PC-9 (cell line): Measurements from ENCODE around the gene PHF3. TPM values are rescaled to one million over a fixed set of nuclear protein-coding genes. Genes with fewer than 3 reads are reported as not detected.

Source experiments
- BruUV-seq: library from RNA; stranded (reverse); fragments of 400-500 nt; replicated peaks from 2 replicates; lab custom pipeline; 2021; lab: Mats Ljungman, UMichigan
- CTCF ChIA-PET: fragments of 300-600 bp; sonication (Branson Sonifier 250); formaldehyde crosslinking; loops from one replicate; lab custom pipeline; 2022; ENCODE audit warnings: antibody characterized with exemption; lab: Charles Lee
- POLR2A ChIA-PET: fragments of 300-600 bp; sonication (Branson Sonifier 250); formaldehyde crosslinking; loops from one replicate; lab custom pipeline; 2022; ENCODE audit warnings: antibody characterized with exemption; ENCODE audit not compliant: unreplicated experiment; lab: Charles Lee
- DNase-seq, 2 experiments: peaks; one replicate each; pipeline versions ENCODE4 v3.0.0 to v3.0.0-alpha.2; 2015 to 2022; ENCODE audit warnings: mixed read lengths in 1 of 2
- H2AFZ ChIP-seq: fragments of 200-600 bp; sonication (generic); 2 replicates; pipeline ENCODE4 v1.8.1; 2017; ENCODE audit warnings: antibody characterized with exemption
- H3F3A ChIP-seq: fragments of 200-600 bp; sonication (generic); 2 replicates; pipeline ENCODE4 v1.8.1; 2017; ENCODE audit warnings: antibody characterized with exemption, mild to moderate bottlenecking, low read depth; ENCODE audit not compliant: insufficient read depth
- H3K27ac ChIP-seq: fragments of 200-600 bp; sonication (generic); 2 replicates; pipeline ENCODE4 v1.6.1; 2016; ENCODE audit warnings: mixed run types
- H3K27me3 ChIP-seq: fragments of 200-600 bp; sonication (generic); 2 replicates; pipeline ENCODE4 v1.6.1; 2016; ENCODE audit warnings: low read depth, mixed run types; ENCODE audit not compliant: insufficient read depth
- H3K36me3 ChIP-seq: fragments of 200-600 bp; sonication (generic); 2 replicates; pipeline ENCODE4 v1.6.1; 2016; ENCODE audit warnings: low read depth, mixed run types
- H3K4me1 ChIP-seq: fragments of 200-600 bp; sonication (generic); replicated peaks from 2 replicates; pipeline ENCODE4 v1.6.1; 2016; ENCODE audit warnings: mixed run types; ENCODE audit not compliant: insufficient read depth
- H3K4me2 ChIP-seq: fragments of 200-600 bp; sonication (generic); 2 replicates; pipeline ENCODE4 v1.6.1; 2017; ENCODE audit warnings: mixed run types
- H3K4me3 ChIP-seq: fragments of 200-600 bp; sonication (generic); 2 replicates; pipeline ENCODE4 v1.6.1; 2016; ENCODE audit warnings: mixed run types
- H3K79me2 ChIP-seq: fragments of 200-600 bp; sonication (generic); 2 replicates; pipeline ENCODE4 v1.6.1; 2017; ENCODE audit warnings: low read depth, mixed run types
- H3K9me2 ChIP-seq: fragments of 200-600 bp; sonication (generic); 2 replicates; pipeline ENCODE4 v1.8.1; 2017; ENCODE audit warnings: mild to moderate bottlenecking; ENCODE audit not compliant: insufficient read depth
- H3K9me3 ChIP-seq: fragments of 200-600 bp; sonication (generic); 2 replicates; pipeline ENCODE4 v1.8.1; 2016; ENCODE audit warnings: low read depth; ENCODE audit not compliant: insufficient read depth
- H4K20me1 ChIP-seq: fragments of 200-600 bp; sonication (generic); 2 replicates; pipeline ENCODE4 v1.8.1; 2017; ENCODE audit not compliant: insufficient read depth
- CTCF ChIP-seq: fragments of 200-600 bp; sonication (generic); conservative IDR thresholded peaks from 2 replicates; pipeline ENCODE4 v1.6.1; 2017; ENCODE audit warnings: mixed run types, antibody characterized with exemption, mild to moderate bottlenecking, moderate library complexity
- EZH2 ChIP-seq: fragments of 200-600 bp; sonication (generic); IDR thresholded peaks from 2 replicates; pipeline ENCODE4 v1.8.0; 2017; ENCODE audit warnings: antibody characterized with exemption, low read depth
- intact Hi-C: fragments of 100-400 bp; cut with micrococcal nuclease; formaldehyde crosslinking; loops from one replicate; pipeline ENCODE4 v1.10.0; 2022; ENCODE audit not compliant: unreplicated experiment
- total RNA-seq: library from RNA; stranded (reverse); gene quantifications from 2 replicates; pipeline ENCODE4 v1.2.3, GENCODE V29; 2021

The PHF3 gene
- total RNA-seq, 1 experiment from 2014 or later = 67.1 TPM

GRCh38 chr6:63713332-63713731 lies 77.7 kb downstream of the PHF3 start:
- H3K79me2 ChIP-seq = no peaks in the 10 kb centered on the region
- BruUV-seq = TSS peak; percentile 63
- no peak overlapping the region for H3K27ac ChIP-seq
- no peak overlapping the region for H3K4me3 ChIP-seq
- CTCF ChIA-PET = no interaction called here
- peaks cover 30% of the 10 kb centered on the region for H3K36me3 ChIP-seq
- H3K9me3 ChIP-seq = no peaks in the 10 kb centered on the region
- H3K4me2 ChIP-seq = no peak overlapping the region
- no peak for DNase-seq
- no peaks in the 10 kb centered on the region for H3K4me1 ChIP-seq
- no peaks in the 10 kb centered on the region for H4K20me1 ChIP-seq
- TF ChIP-seq EZH2 (no peak), CTCF (no peak)
- no peak overlapping the region for H2AFZ ChIP-seq
- H3K9me2 ChIP-seq = no peaks in the 10 kb centered on the region
- POLR2A ChIA-PET = no interaction called here
- intact Hi-C loops = no loop called here
- H3F3A ChIP-seq = no peaks in the 10 kb centered on the region
- no peaks in the 10 kb centered on the region for H3K27me3 ChIP-seq

- Histone ChIP-seq H3K9me2 (no peaks in the 10 kb centered on the region), H2AFZ (no peak overlapping the region), H3K4me3 (no peak overlapping the region), H3K4me1 (no peaks in the 10 kb centered on the region), H3K27ac (no peak overlapping the region), H3K79me2 (no peaks in the 10 kb centered on the region), H3K27me3 (no peaks in the 10 kb centered on the region), H4K20me1 (no peaks in the 10 kb centered on the region), H3K9me3 (no peaks in the 10 kb centered on the region), H3K4me2 (no peak overlapping the region), H3K36me3 (peaks cover 27% of the 10 kb centered on the region), H3F3A (no peaks in the 10 kb centered on the region)
- POLR2A ChIA-PET = no interaction called here
- no peak for TF ChIP-seq CTCF
- TF ChIP-seq EZH2 = no peak
- intact Hi-C loops = no loop called here
- CTCF ChIA-PET = no interaction called here
- no TSS peak for BruUV-seq
- DNase-seq = no peak
Observed at GRCh38 chr6:63714091-63714490, 78.5 kb downstream of the PHF3 start.

- intact Hi-C loops = no loop called here
- H3K27me3 ChIP-seq = no peaks in the 10 kb centered on the region
- peaks cover 16% of the 10 kb centered on the region; the same call in 1 of the 2 replicates for H3K36me3 ChIP-seq
- H3K4me3 ChIP-seq = no peak overlapping the region
- DNase-seq = no peak
- TF ChIP-seq CTCF (no peak), EZH2 (no peak)
- H3K4me1 ChIP-seq = no peaks in the 10 kb centered on the region
- POLR2A ChIA-PET = no interaction called here
- no peaks in the 10 kb centered on the region for H3K79me2 ChIP-seq
- H4K20me1 ChIP-seq = no peaks in the 10 kb centered on the region
- BruUV-seq = no TSS peak
- H3K9me3 ChIP-seq = no peaks in the 10 kb centered on the region
- H3K27ac ChIP-seq = no peak overlapping the region
- no peaks in the 10 kb centered on the region for H3K9me2 ChIP-seq
- CTCF ChIA-PET = no interaction called here
- no peak overlapping the region for H3K4me2 ChIP-seq
- no peaks in the 10 kb centered on the region for H3F3A ChIP-seq
- no peak overlapping the region for H2AFZ ChIP-seq
Observed at GRCh38 chr6:63716169-63716568, 80.6 kb downstream of the PHF3 start.
